Measurements from ENCODE around the gene CLEC2B. TPM values are rescaled to one million over a fixed set of nuclear protein-coding genes. Genes with fewer than 3 reads are reported as not detected.

The CLEC2B gene
- polyA plus RNA-seq, 1 experiment, result 0.04 TPM

DNA sequence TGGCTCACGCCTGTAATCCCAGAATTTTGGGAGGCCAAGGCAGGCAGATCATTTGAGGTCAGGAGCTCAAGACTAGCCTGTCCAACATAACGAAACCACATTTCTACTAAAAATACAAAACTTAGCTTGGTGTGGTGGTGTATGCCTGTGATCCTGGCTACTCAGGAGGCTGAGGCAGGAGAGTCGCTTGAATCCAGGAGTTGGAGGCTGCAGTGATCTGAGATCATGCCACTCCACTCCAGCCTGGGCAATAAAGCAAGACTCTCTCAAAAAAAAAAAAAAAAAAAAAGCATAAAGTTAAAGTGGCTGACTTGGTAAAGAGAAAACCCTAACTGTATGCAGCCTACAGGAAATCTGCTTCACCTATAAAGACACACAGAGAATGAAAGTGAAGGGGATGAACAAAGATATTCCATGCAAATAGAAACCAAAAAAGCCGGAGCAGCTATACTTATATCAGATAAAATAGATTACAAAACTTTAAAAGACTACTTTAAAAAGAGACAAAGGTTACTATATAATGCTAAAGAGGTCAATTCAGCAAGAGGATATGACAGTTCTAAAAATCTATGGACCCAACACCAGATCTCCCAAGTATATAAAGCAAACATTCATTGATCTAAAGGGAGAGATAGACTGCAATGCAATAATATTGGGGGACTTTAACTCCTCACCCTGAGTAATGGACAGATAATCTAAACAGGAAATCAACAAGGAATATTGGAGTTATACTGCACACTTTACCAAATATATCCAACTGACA lies 4.1 kb downstream of the CLEC2B start:
- H3K27me3 ChIP-seq (ENCODE audit: control insufficient read depth, insufficient read depth, low read length), result no peaks in the 10 kb centered on the region
- TF ChIP-seq, protein P1, sequence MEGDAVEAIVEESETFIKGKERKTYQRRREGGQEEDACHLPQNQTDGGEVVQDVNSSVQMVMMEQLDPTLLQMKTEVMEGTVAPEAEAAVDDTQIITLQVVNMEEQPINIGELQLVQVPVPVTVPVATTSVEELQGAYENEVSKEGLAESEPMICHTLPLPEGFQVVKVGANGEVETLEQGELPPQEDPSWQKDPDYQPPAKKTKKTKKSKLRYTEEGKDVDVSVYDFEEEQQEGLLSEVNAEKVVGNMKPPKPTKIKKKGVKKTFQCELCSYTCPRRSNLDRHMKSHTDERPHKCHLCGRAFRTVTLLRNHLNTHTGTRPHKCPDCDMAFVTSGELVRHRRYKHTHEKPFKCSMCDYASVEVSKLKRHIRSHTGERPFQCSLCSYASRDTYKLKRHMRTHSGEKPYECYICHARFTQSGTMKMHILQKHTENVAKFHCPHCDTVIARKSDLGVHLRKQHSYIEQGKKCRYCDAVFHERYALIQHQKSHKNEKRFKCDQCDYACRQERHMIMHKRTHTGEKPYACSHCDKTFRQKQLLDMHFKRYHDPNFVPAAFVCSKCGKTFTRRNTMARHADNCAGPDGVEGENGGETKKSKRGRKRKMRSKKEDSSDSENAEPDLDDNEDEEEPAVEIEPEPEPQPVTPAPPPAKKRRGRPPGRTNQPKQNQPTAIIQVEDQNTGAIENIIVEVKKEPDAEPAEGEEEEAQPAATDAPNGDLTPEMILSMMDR (IDR thresholded peaks at IDR 0.05; ENCODE audit: insufficient read depth, low read depth, low read length), result no peak
- no peaks in the 10 kb centered on the region for H3K36me3 ChIP-seq (ENCODE audit: control insufficient read depth, insufficient read depth, low read length)
- H3K4me3 ChIP-seq (ENCODE audit: low read depth, low read length), result no peak overlapping the region
- DNase-seq (ENCODE audit: low read depth), result no peak
- CTCF ChIA-PET, result no interaction called here
- POLR2A ChIA-PET, result no interaction called here

DNA sequence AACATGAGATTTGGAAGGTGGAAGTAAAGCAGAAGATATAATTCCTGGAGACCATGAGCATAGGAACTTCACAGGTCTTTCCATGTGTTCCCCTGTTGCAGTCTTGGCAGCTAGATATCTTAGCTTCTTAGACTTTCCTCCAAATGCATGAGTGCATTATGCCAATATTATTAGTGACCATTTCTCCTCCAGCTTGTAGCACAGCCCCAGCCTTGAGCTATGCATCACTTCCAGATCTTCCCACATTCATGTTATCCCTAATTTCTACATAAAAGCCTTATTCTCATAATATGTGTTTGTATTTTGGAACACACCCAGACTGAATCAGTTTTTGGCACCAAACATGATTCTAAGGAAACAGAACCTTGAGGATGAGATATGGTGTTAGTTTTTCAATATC lies 11.0 kb downstream of the CLEC2B start:
- Histone ChIP-seq H3K4me3 (ENCODE audit: low read depth, low read length) (no peak overlapping the region), H3K36me3 (ENCODE audit: control insufficient read depth, insufficient read depth, low read length) (no peaks in the 10 kb centered on the region), H3K27me3 (ENCODE audit: control insufficient read depth, insufficient read depth, low read length) (no peaks in the 10 kb centered on the region)
- ChIA-PET POLR2A (no interaction called here), CTCF (no interaction called here)
- no peak for DNase-seq (ENCODE audit: low read depth)
- TF ChIP-seq, protein P1 (IDR thresholded peaks at IDR 0.05; ENCODE audit: insufficient read depth, low read depth, low read length), result no peak

DNA sequence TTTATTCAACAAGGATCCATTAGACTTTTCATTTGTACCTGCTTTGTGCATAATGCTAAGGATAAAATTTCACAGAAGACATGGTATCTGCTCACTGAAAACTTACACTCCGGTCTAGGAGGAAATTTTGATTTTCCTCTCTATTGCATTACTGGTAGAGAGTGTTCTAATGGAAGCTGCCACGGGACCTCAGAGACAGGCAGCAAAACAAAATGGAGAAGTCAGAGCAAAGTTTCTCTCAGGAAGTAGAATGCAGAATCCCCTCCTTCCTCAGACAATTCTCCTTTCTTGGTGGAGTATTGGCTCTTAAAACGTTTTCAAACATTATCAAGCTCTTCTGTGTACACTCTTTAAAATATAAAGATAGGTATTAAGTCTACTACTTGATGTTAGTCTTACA lies 12.3 kb downstream of the CLEC2B start:
- H3K4me3 ChIP-seq (ENCODE audit: low read depth, low read length), result no peak overlapping the region
- POLR2A ChIA-PET, result no interaction called here
- TF ChIP-seq, protein P1 (IDR thresholded peaks at IDR 0.05; ENCODE audit: insufficient read depth, low read depth, low read length), result no peak

DNA sequence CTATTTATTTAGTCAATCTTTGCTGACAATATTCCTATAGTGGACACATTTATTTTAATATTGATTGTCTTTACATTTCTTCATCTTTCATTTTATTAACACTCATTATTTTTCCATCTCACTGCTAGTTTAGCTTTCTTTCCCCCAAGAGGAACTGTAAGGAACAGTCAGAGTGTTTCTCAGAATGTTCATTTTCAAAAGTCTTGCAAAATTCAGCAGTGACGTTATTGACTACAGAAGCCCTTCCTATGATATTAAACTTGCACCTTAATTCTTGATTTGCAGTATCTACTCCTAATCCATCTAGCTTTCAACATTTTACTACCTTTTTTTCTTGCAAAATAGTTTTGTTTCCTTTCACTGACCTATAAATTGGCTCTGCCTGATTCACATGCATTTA lies 13.0 kb downstream of the CLEC2B start:
- CTCF ChIA-PET, result no interaction called here
- no peak for DNase-seq (ENCODE audit: low read depth)
- POLR2A ChIA-PET, result no interaction called here
- Histone ChIP-seq H3K27me3 (ENCODE audit: control insufficient read depth, insufficient read depth, low read length) (no peaks in the 10 kb centered on the region), H3K4me3 (ENCODE audit: low read depth, low read length) (no peak overlapping the region), H3K36me3 (ENCODE audit: control insufficient read depth, insufficient read depth, low read length) (no peaks in the 10 kb centered on the region)
- TF ChIP-seq, protein P1 (IDR thresholded peaks at IDR 0.05; ENCODE audit: insufficient read depth, low read depth, low read length), result no peak

More for the DNA sequence above, 12.3 kb downstream of the CLEC2B start:
- no peak for DNase-seq (ENCODE audit: low read depth)
- CTCF ChIA-PET, result no interaction called here
- no peaks in the 10 kb centered on the region for H3K36me3 ChIP-seq (ENCODE audit: control insufficient read depth, insufficient read depth, low read length)
- no peaks in the 10 kb centered on the region for H3K27me3 ChIP-seq (ENCODE audit: control insufficient read depth, insufficient read depth, low read length)

DNA sequence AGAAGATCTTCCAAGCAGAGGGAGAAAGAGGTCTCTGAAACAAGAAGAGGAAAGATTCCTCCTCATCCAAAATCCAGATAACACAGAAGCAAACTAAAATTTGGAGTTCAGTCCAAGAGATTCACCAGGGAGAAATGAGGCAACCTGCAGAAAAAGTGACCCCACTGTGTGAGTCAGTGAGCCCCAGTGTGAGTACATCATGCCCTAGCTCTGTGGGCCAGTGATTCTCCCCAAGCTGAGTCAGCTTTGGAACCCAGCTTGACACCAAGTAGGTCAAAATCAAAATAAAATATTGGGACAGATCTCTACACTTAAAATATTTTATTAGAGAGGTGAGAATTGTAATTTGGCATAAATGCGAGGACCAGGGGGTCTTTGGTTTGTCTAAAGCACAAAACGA lies 17.2 kb downstream of the CLEC2B start:
- no peak overlapping the region for H3K4me3 ChIP-seq (ENCODE audit: low read depth, low read length)
- H3K36me3 ChIP-seq (ENCODE audit: control insufficient read depth, insufficient read depth, low read length), result no peaks in the 10 kb centered on the region
- ChIA-PET CTCF (interaction anchor here (0.6 kb wide), 1 partner anchor 96 kb away, joined by 3 read pairs; no protein-coding TSS in a partner anchor), POLR2A (no interaction called here)
- DNase-seq (ENCODE audit: low read depth), result no peak
- TF ChIP-seq, protein P1 (IDR thresholded peaks at IDR 0.05; ENCODE audit: insufficient read depth, low read depth, low read length), result no peak
- H3K27me3 ChIP-seq (ENCODE audit: control insufficient read depth, insufficient read depth, low read length), result no peaks in the 10 kb centered on the region
